ENCODE data around the gene CTAG1B.
"Not testable (repeated sequence)": the region's sequence is repeated elsewhere in the genome, so short reads cannot be mapped to it uniquely, and the experiment has no call there.

The CTAG1B gene

GRCh38 chrX:154620767-154621414, 1.8 kb upstream of the CTAG1B start:
- DNase-seq (ENCODE audit: low read depth) = not testable (repeated sequence)

GRCh38 chrX:154613586-154613985, 5.5 kb downstream of the CTAG1B start:
- DNase-seq (ENCODE audit: low read depth) = not testable (repeated sequence)

- not testable (repeated sequence) for DNase-seq (ENCODE audit: low read depth)
Observed at GRCh38 chrX:154611146-154611545, 7.9 kb downstream of the CTAG1B start.

- DNase-seq (ENCODE audit: low read depth) = not testable (repeated sequence)
Observed at GRCh38 chrX:154608823-154609222, 10.3 kb downstream of the CTAG1B start.

GRCh38 chrX:154607976-154608375, 11.1 kb downstream of the CTAG1B start:
- DNase-seq (ENCODE audit: low read depth) = not testable (repeated sequence)

DNA sequence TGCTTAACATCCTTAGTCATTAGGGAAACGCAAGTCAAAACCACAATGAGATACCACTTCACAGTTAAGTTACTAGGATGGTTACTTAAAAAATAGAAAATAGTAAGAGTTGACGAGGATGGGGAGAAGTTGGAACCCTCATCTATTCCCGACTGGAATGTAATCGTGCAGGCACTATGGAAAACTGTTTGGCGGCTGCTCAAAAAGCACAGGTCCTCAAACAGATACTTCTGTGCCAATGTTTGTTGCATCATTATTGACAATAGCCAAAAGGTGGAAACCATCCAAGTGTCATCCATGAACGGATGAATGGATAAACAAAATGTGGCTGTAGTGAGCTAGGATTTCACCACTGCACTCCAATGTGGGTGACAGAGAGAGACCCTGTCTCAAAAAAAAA, 11.7 kb downstream of the CTAG1B start:
- DNase-seq (ENCODE audit: low read depth) = no peak

GRCh38 chrX:154605566-154605965, 13.5 kb downstream of the CTAG1B start:
- no peak for DNase-seq (ENCODE audit: low read depth)

DNA sequence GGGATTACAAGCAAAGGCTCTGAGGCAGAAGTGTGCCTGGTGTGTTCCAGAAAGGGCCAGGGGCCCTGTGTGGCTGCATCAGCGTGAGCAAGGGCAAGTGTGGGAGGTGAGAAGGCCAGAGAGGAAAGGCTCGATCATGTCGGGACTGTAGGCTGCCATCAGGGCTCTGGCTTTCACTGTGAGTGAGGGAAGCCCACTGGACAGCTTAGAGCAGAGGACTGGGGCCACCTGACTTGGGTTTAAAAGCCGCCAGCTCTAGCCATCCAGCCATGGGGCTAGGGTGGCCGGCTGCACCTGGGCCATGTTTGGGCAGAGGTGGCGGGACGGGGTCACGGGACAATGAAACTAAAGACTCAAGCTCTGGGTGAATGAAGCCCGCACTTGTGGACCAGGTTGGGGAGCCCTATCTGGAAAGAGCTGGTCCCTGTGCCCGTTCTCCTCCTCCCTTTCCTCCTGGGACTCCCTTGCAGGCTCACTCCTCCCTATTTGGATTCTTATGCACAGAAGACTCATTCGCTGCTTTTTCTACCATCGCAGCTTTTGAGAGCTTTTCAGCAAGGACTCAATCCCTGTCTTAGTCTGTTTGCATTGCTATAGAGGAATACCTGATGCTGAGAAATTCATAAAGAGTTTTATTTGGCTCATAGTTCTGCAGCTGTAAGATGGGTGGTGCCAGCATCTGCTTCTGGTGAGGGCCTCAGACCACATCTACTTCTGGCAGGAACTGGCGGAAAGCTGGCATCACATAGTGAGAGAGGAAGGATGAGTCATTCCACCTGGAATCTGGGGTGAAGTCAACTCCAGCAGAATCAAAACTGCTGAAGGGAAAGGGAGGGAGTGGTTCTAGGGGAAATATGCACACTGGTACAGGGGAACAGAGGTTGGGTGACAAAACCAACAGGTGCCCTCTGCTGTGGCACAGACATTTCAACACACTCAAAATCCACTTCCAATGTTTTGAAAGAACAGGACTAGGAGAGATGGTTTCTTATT, 15.3 kb downstream of the CTAG1B start:
- no peak for DNase-seq (ENCODE audit: low read depth)

DNA sequence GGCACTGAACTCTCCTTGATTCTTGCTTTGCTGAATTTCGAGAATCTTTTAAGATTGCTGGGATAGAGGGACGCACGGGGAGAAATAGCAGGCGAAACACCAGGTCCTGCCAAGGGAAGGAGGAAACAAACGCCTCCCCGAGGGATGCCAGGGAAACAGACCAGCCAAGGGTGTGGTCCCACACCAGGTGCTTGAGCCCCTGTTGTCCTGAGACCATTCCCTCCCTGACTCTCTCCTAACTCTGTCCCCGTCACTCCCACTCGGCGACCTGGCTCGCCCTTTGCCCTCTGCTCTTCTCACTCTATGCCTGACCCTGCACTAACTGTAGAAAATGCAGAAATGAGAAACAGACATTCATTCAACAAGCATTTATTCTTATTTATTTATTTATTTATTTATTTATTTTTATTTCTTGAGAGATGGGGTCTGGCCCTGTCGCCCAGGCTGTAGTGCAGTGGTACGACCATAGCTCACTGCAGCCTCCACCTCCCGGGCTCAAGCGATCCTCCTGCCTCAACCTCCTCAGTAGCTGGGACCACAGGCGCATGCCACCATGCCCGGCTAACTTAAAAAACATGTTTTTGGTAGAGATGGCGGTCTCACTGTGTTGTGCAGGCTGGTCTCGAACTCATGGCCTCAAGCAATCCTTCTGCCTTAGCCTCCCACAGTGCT, 16.2 kb downstream of the CTAG1B start:
- no peak for DNase-seq (ENCODE audit: low read depth)

DNA sequence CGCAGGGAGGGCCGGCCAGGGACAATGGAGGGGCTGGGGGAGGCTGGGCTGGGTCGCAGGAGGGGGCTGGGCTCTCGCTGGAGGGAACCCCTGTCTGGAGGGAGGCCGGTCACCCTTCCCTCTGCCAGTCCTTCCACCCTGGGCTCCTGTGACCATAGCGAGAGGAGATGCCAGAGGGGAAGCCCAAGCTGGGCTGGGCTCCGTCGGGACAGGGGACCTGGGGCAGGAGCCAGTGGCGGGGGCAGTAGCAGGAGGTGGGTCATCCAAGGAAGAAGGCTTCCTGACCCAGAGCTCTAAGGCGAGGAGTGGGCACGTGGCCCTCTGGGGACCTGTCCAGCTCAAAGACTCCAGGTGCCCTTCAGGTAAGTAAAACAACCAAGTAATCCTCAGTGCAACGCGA, 16.9 kb downstream of the CTAG1B start:
- DNase-seq (ENCODE audit: low read depth) = no peak

- no peak for DNase-seq (ENCODE audit: low read depth)
Observed at GRCh38 chrX:154600759-154601374, 18.2 kb downstream of the CTAG1B start.

DNA sequence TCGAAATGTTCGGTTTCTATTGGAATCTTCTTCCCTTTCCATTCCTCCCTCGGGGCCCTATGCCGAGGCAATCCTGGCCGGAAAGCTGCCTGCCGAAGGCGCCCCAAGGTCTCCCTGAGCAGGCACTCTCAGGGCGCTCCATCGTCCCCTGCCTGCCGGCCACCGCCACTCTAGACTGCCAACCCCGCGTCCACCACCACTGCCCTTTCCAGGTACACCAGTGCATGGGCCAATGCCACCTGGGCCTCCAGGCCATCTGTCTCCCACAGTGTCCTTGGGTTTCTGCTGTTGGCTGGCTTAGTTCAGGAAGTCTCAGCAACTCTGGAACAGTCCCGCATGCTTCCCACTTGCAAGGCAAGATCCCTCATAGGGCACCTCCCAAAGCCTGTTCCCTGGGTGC, 19.6 kb downstream of the CTAG1B start:
- no peak for DNase-seq (ENCODE audit: low read depth)

DNA sequence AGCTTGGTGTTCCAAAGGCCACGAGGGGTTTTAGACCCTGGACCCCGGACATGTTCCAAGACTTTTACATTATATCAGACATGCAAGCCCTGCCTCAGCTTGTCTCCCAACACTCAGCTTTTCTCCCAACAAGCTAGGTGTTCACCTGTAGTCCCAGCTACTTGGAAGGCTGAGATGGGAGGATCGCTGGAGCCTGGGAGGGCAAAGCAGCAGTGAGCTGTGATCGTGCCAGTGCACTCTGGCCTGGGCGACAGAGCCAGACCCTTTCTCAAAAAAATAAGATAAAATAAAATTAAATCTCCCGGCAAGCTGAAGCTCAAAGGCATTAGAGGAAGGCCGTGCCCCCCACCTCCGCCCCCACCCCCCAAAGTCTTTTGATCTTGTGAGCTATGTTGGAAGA, 20.4 kb downstream of the CTAG1B start:
- DNase-seq (ENCODE audit: low read depth) = no peak

DNA sequence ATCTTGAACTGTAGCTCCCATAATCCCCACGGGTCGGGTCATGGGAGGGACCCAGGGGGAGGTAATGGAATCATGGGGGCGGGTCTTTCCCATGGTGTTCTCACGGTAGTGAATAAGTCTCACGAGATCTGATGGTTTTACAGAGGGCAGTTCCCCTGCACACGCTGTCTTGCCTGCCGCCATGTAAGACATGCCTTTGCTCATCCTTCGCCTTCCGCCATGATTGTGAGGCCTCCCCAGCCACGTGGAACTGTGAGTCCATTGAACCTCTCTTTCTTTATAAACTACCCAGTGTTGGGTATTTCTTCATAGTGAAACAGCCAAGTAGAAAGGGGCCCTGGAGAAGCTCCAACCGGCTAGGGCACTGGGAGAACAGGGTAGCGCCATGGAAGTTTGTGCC, 21.9 kb downstream of the CTAG1B start:
- no peak for DNase-seq (ENCODE audit: low read depth)

DNA sequence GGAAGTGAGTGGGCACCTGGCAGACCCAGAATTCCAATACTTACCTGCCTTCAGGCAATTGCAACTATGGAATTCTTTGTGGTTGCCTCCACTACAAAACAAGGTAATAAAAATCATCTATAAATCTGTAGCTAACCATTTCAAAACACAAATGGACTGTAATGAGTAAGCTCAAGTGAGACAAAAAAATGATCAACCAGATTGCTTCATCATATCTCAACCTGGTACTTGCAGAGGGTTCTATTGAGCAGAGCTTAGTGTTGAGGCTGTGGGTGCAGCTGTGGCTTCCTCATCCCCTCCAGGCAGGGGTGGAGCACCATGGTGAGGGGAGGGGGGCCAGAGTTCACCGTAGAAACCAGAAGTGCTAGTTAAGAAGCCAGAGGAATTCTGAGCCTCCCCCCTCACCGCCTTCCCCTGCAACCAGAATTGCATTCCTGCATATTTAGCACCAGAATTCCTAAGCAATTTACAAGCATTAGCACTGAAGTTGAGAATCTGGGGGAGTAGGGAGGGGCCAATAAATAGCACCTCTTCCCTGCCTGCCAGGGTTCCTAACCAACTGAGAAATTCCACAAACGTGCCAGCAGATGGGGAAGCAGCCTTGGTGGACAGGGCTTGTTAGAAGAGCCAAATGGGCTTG, 22.7 kb downstream of the CTAG1B start:
- no peak for DNase-seq (ENCODE audit: low read depth)

GRCh38 chrX:154595559-154596249, 23.4 kb downstream of the CTAG1B start:
- DNase-seq (ENCODE audit: low read depth) = no peak

DNA sequence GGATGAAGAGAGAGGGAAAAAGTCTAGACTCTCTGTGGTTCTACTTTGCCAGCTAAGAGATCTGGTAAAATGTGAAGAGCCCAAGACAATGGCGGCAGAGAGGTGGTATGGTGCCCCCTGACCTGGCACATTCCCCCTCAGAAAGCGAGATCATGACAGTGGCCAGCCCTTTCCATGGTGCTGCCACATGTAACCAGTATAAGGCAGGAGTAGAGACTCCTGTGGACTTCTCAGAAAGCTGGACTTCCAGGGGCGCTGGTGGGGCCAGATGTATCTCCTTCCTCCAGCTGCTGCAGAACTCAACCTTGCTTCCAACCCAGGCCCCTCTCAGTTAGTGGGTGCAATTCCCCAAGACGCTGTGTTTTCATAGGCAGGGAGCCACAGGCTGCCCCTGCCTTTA, 24.6 kb downstream of the CTAG1B start:
- no peak for DNase-seq (ENCODE audit: low read depth)

- no peak for DNase-seq (ENCODE audit: low read depth)
Observed at GRCh38 chrX:154593201-154593600, 25.9 kb downstream of the CTAG1B start.

GRCh38 chrX:154592505-154592904, 26.6 kb downstream of the CTAG1B start:
- no peak for DNase-seq (ENCODE audit: low read depth)

- DNase-seq (ENCODE audit: low read depth) = not testable (repeated sequence)
Observed at GRCh38 chrX:154590415-154590814, 28.7 kb downstream of the CTAG1B start.

GRCh38 chrX:154584585-154585183, 34.4 kb downstream of the CTAG1B start, which contains the start of gene CTAG1A:
Gene CTAG1A (plus strand): TSS chrX:154585133. CDS start chrX:154585207, 74 bp downstream.
- not testable (repeated sequence) for DNase-seq (ENCODE audit: low read depth)

Data from non-pigmented ciliary epithelial cell (primary cell).